ENCODE measurements around the gene SLC44A3. TPM values are rescaled to one million over a fixed set of nuclear protein-coding genes. Genes with fewer than 3 reads are reported as not detected.
A peak's percentile ranks its signal among the peaks of the same experiment; 100 is the strongest.

Gene SLC44A3
- total RNA-seq, 1 donor from 2014 or later: 1.7 TPM

DNA sequence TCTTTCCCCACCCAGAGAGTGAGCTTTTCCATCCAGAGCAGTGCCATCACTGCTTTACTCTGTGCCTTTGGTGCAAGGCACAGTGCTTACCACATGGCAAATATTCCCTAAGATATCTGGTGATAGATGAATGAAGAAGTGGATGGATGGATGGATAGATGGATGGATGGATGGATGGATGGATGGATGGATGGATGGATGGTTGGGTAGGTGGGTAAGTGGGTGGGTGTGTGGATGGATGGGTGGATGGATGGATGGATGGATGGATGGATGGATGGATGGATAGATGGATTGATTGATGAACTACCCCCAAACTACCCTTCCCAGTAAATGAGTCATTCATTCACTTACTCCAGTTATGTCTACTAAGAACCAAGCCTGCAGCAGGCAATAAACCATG, 42.9 kb upstream of the SLC44A3 start:
- no peak overlapping the region for H2AFZ ChIP-seq (replicated peaks)
- DNase-seq (ENCODE audit: low spot score): no peak
- no peak overlapping the region for H3K4me3 ChIP-seq
- Mint-ChIP-seq H3K4me1 (peaks cover 11% of the 10 kb centered on the region), H3K27ac (no peak overlapping the region), H3K9me3 (no peaks in the 10 kb centered on the region), H3K4me3 (no peak overlapping the region), H3K36me3 (no peaks in the 10 kb centered on the region), H3K27me3 (ENCODE audit: insufficient read depth, low read depth) (no peaks in the 10 kb centered on the region)
- no peaks in the 10 kb centered on the region for H3K79me2 ChIP-seq (ENCODE audit: low read depth)
- H3K27me3 ChIP-seq: no peaks in the 10 kb centered on the region
- H3K9ac ChIP-seq: no peak overlapping the region
- H3K36me3 ChIP-seq: no peaks in the 10 kb centered on the region
- TF ChIP-seq EZH2 (IDR thresholded peaks at IDR 0.05) (no peak), EZH2phosphoT487 (IDR thresholded peaks at IDR 0.05) (no peak)
- TF ChIP-seq, protein P1, sequence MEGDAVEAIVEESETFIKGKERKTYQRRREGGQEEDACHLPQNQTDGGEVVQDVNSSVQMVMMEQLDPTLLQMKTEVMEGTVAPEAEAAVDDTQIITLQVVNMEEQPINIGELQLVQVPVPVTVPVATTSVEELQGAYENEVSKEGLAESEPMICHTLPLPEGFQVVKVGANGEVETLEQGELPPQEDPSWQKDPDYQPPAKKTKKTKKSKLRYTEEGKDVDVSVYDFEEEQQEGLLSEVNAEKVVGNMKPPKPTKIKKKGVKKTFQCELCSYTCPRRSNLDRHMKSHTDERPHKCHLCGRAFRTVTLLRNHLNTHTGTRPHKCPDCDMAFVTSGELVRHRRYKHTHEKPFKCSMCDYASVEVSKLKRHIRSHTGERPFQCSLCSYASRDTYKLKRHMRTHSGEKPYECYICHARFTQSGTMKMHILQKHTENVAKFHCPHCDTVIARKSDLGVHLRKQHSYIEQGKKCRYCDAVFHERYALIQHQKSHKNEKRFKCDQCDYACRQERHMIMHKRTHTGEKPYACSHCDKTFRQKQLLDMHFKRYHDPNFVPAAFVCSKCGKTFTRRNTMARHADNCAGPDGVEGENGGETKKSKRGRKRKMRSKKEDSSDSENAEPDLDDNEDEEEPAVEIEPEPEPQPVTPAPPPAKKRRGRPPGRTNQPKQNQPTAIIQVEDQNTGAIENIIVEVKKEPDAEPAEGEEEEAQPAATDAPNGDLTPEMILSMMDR (IDR thresholded peaks at IDR 0.05): no peak
- H3F3A ChIP-seq (ENCODE audit: low read depth): no peaks in the 10 kb centered on the region
- no peak overlapping the region for H3K27ac ChIP-seq
- H4K20me1 ChIP-seq (ENCODE audit: low read depth): no peaks in the 10 kb centered on the region
- no peaks in the 10 kb centered on the region for H3K9me3 ChIP-seq (ENCODE audit: low read depth)
- H3K4me1 ChIP-seq: no peaks in the 10 kb centered on the region
- no peak overlapping the region for H3K4me2 ChIP-seq

GRCh38 chr1:94778808-94779207, 41.3 kb upstream of the SLC44A3 start:
- H3K9ac ChIP-seq: no peak overlapping the region
- H3K27me3 ChIP-seq: no peaks in the 10 kb centered on the region
- Mint-ChIP-seq H3K27me3 (ENCODE audit: insufficient read depth, low read depth) (no peaks in the 10 kb centered on the region), H3K9me3 (no peaks in the 10 kb centered on the region), H3K4me1 (peaks cover 9% of the 10 kb centered on the region), H3K4me3 (no peak overlapping the region), H3K27ac (no peak overlapping the region), H3K36me3 (no peaks in the 10 kb centered on the region)
- no peak overlapping the region for H2AFZ ChIP-seq (replicated peaks)
- H3K27ac ChIP-seq: no peak overlapping the region
- DNase-seq (ENCODE audit: low spot score): no peak
- H3F3A ChIP-seq (ENCODE audit: low read depth): no peaks in the 10 kb centered on the region
- H3K36me3 ChIP-seq: no peaks in the 10 kb centered on the region
- no peaks in the 10 kb centered on the region for H3K79me2 ChIP-seq (ENCODE audit: low read depth)
- H3K4me3 ChIP-seq: no peak overlapping the region
- H3K4me1 ChIP-seq: no peaks in the 10 kb centered on the region
- TF ChIP-seq EZH2phosphoT487 (IDR thresholded peaks at IDR 0.05) (no peak), EZH2 (IDR thresholded peaks at IDR 0.05) (no peak)
- TF ChIP-seq, protein P1 (IDR thresholded peaks at IDR 0.05): no peak
- H3K9me3 ChIP-seq (ENCODE audit: low read depth): no peaks in the 10 kb centered on the region
- H4K20me1 ChIP-seq (ENCODE audit: low read depth): no peaks in the 10 kb centered on the region
- no peak overlapping the region for H3K4me2 ChIP-seq

GRCh38 chr1:94783342-94784189, 36.6 kb upstream of the SLC44A3 start:
- no peak overlapping the region for H3K9ac ChIP-seq
- no peaks in the 10 kb centered on the region for H3K27me3 ChIP-seq
- H3K4me1 ChIP-seq: no peaks in the 10 kb centered on the region
- Mint-ChIP-seq H3K27ac (no peak overlapping the region), H3K36me3 (no peaks in the 10 kb centered on the region), H3K4me3 (no peak overlapping the region), H3K9me3 (no peaks in the 10 kb centered on the region), H3K27me3 (ENCODE audit: insufficient read depth, low read depth) (no peaks in the 10 kb centered on the region), H3K4me1 (peaks cover 2% of the 10 kb centered on the region)
- no peak overlapping the region for H3K27ac ChIP-seq
- H3K9me3 ChIP-seq (ENCODE audit: low read depth): no peaks in the 10 kb centered on the region
- no peaks in the 10 kb centered on the region for H3F3A ChIP-seq (ENCODE audit: low read depth)
- H3K79me2 ChIP-seq (ENCODE audit: low read depth): no peaks in the 10 kb centered on the region
- no peak overlapping the region for H3K4me2 ChIP-seq
- no peak overlapping the region for H3K4me3 ChIP-seq
- H3K36me3 ChIP-seq: no peaks in the 10 kb centered on the region
- no peaks in the 10 kb centered on the region for H4K20me1 ChIP-seq (ENCODE audit: low read depth)
- DNase-seq (ENCODE audit: low spot score): no peak
- H2AFZ ChIP-seq (replicated peaks): peak overlapping the region; percentile 15
- TF ChIP-seq EZH2phosphoT487 (IDR thresholded peaks at IDR 0.05) (no peak), EZH2 (IDR thresholded peaks at IDR 0.05) (no peak)
- TF ChIP-seq, protein P1 (IDR thresholded peaks at IDR 0.05): no peak

All from neural progenitor cell (in vitro differentiated cells).